Measurements from ENCODE around the gene SALL3.

Gene SALL3

DNA sequence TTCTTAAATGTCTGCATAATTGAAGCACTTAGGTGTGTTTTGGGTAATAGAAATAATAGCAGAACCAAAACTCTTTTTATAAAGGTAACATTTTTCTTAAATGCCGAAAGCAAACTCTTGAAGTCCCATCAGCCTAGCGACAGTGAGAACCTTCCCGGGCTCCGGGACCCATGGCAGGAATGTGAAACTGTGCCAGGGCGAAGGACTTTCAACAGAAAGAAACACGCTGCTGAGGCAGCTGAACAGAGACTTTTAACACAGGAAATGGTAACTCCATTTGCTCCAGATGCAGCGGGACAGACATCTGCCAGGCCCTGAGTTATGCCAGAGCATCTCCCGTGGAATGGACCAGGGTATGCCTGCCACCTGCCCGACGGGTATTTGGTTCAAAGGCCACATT is 34.3 kb downstream of the SALL3 start:
- ATAC-seq: no peak
- TF ChIP-seq ZNF8 (CRISPR knock-in tag; IDR thresholded peaks at IDR 0.05): no peak
- TF ChIP-seq, protein P1, sequence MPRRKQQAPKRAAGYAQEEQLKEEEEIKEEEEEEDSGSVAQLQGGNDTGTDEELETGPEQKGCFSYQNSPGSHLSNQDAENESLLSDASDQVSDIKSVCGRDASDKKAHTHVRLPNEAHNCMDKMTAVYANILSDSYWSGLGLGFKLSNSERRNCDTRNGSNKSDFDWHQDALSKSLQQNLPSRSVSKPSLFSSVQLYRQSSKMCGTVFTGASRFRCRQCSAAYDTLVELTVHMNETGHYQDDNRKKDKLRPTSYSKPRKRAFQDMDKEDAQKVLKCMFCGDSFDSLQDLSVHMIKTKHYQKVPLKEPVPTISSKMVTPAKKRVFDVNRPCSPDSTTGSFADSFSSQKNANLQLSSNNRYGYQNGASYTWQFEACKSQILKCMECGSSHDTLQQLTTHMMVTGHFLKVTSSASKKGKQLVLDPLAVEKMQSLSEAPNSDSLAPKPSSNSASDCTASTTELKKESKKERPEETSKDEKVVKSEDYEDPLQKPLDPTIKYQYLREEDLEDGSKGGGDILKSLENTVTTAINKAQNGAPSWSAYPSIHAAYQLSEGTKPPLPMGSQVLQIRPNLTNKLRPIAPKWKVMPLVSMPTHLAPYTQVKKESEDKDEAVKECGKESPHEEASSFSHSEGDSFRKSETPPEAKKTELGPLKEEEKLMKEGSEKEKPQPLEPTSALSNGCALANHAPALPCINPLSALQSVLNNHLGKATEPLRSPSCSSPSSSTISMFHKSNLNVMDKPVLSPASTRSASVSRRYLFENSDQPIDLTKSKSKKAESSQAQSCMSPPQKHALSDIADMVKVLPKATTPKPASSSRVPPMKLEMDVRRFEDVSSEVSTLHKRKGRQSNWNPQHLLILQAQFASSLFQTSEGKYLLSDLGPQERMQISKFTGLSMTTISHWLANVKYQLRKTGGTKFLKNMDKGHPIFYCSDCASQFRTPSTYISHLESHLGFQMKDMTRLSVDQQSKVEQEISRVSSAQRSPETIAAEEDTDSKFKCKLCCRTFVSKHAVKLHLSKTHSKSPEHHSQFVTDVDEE (CRISPR knock-in tag; IDR thresholded peaks at IDR 0.05): no peak
- TF ChIP-seq CSDC2 (CRISPR knock-in tag; IDR thresholded peaks at IDR 0.05): no peak
- no peak for TF ChIP-seq ARNTL (CRISPR knock-in tag; IDR thresholded peaks at IDR 0.05; ENCODE audit: borderline replicate concordance, low read depth)
- TF ChIP-seq OSR1 (CRISPR knock-in tag; IDR thresholded peaks at IDR 0.05): no peak
- TF ChIP-seq, protein P2, sequence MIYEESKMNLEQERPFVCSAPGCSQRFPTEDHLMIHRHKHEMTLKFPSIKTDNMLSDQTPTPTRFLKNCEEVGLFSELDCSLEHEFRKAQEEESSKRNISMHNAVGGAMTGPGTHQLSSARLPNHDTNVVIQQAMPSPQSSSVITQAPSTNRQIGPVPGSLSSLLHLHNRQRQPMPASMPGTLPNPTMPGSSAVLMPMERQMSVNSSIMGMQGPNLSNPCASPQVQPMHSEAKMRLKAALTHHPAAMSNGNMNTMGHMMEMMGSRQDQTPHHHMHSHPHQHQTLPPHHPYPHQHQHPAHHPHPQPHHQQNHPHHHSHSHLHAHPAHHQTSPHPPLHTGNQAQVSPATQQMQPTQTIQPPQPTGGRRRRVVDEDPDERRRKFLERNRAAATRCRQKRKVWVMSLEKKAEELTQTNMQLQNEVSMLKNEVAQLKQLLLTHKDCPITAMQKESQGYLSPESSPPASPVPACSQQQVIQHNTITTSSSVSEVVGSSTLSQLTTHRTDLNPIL (CRISPR knock-in tag; IDR thresholded peaks at IDR 0.05; ENCODE audit: low read depth): no peak
- TF ChIP-seq, protein P3, sequence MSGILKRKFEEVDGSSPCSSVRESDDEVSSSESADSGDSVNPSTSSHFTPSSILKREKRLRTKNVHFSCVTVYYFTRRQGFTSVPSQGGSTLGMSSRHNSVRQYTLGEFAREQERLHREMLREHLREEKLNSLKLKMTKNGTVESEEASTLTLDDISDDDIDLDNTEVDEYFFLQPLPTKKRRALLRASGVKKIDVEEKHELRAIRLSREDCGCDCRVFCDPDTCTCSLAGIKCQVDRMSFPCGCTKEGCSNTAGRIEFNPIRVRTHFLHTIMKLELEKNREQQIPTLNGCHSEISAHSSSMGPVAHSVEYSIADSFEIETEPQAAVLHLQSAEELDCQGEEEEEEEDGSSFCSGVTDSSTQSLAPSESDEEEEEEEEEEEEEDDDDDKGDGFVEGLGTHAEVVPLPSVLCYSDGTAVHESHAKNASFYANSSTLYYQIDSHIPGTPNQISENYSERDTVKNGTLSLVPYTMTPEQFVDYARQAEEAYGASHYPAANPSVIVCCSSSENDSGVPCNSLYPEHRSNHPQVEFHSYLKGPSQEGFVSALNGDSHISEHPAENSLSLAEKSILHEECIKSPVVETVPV (CRISPR knock-in tag; IDR thresholded peaks at IDR 0.05): no peak
- TF ChIP-seq, protein P4, sequence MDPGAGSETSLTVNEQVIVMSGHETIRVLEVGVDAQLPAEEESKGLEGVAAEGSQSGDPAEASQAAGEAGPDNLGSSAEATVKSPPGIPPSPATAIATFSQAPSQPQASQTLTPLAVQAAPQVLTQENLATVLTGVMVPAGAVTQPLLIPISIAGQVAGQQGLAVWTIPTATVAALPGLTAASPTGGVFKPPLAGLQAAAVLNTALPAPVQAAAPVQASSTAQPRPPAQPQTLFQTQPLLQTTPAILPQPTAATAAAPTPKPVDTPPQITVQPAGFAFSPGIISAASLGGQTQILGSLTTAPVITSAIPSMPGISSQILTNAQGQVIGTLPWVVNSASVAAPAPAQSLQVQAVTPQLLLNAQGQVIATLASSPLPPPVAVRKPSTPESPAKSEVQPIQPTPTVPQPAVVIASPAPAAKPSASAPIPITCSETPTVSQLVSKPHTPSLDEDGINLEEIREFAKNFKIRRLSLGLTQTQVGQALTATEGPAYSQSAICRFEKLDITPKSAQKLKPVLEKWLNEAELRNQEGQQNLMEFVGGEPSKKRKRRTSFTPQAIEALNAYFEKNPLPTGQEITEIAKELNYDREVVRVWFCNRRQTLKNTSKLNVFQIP (CRISPR knock-in tag; IDR thresholded peaks at IDR 0.05; ENCODE audit: borderline replicate concordance, low read depth): no peak
- no peak for TF ChIP-seq PPARA (CRISPR knock-in tag; IDR thresholded peaks at IDR 0.05; ENCODE audit: borderline replicate concordance)
- TF ChIP-seq, protein P5, sequence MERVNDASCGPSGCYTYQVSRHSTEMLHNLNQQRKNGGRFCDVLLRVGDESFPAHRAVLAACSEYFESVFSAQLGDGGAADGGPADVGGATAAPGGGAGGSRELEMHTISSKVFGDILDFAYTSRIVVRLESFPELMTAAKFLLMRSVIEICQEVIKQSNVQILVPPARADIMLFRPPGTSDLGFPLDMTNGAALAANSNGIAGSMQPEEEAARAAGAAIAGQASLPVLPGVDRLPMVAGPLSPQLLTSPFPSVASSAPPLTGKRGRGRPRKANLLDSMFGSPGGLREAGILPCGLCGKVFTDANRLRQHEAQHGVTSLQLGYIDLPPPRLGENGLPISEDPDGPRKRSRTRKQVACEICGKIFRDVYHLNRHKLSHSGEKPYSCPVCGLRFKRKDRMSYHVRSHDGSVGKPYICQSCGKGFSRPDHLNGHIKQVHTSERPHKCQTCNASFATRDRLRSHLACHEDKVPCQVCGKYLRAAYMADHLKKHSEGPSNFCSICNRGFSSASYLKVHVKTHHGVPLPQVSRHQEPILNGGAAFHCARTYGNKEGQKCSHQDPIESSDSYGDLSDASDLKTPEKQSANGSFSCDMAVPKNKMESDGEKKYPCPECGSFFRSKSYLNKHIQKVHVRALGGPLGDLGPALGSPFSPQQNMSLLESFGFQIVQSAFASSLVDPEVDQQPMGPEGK (CRISPR knock-in tag; IDR thresholded peaks at IDR 0.05; ENCODE audit: borderline replicate concordance): no peak
- TF ChIP-seq RARB (CRISPR knock-in tag; IDR thresholded peaks at IDR 0.05): no peak
- no peak for TF ChIP-seq ZNF565 (CRISPR knock-in tag; conservative IDR thresholded peaks at IDR 0.05; ENCODE audit: low read depth)
- TF ChIP-seq ZNF70 (CRISPR knock-in tag; IDR thresholded peaks at IDR 0.05): no peak
- no peak for TF ChIP-seq GLIS3 (CRISPR knock-in tag; IDR thresholded peaks at IDR 0.05)
- TF ChIP-seq SNAI2 (CRISPR knock-in tag; IDR thresholded peaks at IDR 0.05): no peak
- no peak for TF ChIP-seq BACH2 (CRISPR knock-in tag; IDR thresholded peaks at IDR 0.05; ENCODE audit: borderline replicate concordance)
- no peak for TF ChIP-seq TOX (CRISPR knock-in tag; IDR thresholded peaks at IDR 0.05; ENCODE audit: borderline replicate concordance)
- no peak for TF ChIP-seq TCF4 (CRISPR knock-in tag; IDR thresholded peaks at IDR 0.05; ENCODE audit: borderline replicate concordance)
- no peak for TF ChIP-seq ISL1 (CRISPR knock-in tag; IDR thresholded peaks at IDR 0.05)
- TF ChIP-seq ESRRG (CRISPR knock-in tag; IDR thresholded peaks at IDR 0.05): no peak

DNA sequence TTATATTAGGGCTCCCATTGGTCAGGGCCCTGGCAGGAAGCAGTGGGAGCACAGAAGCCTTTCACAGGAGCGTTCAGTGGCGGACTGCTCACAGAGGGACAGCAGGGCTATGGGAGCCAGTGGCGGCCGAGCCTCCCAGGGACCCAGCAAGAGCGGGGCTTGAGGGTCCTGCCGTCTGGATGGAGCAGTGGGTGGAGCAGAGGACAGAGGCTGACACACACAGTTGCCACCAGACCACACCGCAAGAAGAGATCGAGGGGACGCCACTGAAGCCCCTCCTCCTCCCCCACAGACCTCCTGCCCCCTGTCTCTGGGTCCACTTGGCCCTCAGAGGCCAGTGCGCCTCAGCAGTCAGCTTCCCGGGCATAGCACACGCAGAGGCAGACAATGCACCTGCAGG is 39.3 kb downstream of the SALL3 start:
- ATAC-seq: no peak

More for the DNA sequence above, 39.3 kb downstream of the SALL3 start:
- TF ChIP-seq, protein P4 (CRISPR knock-in tag; IDR thresholded peaks at IDR 0.05; ENCODE audit: borderline replicate concordance, low read depth): no peak
- TF ChIP-seq TOX (CRISPR knock-in tag; IDR thresholded peaks at IDR 0.05; ENCODE audit: borderline replicate concordance) (no peak), ZNF8 (CRISPR knock-in tag; IDR thresholded peaks at IDR 0.05) (no peak)
- TF ChIP-seq, protein P5 (CRISPR knock-in tag; IDR thresholded peaks at IDR 0.05; ENCODE audit: borderline replicate concordance): no peak
